ENCODE data around the gene MILR1.

MILR1 gene

DNA sequence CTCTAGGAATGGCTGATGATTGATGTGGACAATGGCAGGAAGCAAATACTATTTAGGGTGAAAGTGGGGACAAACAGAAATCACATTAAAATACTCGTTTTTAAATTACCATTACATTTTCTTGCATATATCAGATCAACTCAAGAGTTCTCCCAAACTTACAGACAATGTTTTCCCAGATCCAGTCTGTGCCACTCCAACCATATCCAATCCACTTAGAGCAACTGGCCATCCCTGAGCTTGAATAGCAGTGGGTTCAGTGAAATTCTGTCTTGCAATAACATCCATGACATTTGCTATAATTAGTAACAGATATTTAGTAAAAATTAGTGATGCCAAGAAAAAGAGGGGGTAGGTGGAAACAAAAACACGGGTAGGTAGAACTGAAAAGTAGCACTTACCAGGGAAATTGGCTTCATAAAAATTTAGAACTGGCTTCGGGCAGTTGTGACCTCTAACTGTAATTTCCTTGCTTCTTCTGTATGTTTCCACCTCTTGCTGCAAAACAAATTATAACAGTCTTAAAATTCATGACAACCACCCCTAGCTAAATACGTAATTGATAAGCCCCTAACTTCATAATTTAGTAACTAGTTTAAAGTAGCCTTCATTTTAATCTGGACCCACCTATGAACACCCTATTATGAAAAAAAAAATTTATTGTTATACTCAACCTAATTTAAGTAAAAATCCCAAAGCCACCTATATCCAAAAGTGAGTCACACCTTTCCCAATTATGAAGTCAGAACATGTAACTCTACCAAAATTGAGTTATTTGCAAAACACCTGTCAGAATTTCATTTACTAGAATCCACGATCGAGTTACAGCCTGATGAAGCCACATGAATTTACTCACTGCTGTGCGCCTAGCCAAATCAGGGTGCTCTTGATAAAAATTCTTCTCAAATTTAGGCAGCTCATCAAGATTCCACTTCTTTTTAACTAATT is 55.2 kb downstream of the MILR1 start:
- no peak for DNase-seq

DNA sequence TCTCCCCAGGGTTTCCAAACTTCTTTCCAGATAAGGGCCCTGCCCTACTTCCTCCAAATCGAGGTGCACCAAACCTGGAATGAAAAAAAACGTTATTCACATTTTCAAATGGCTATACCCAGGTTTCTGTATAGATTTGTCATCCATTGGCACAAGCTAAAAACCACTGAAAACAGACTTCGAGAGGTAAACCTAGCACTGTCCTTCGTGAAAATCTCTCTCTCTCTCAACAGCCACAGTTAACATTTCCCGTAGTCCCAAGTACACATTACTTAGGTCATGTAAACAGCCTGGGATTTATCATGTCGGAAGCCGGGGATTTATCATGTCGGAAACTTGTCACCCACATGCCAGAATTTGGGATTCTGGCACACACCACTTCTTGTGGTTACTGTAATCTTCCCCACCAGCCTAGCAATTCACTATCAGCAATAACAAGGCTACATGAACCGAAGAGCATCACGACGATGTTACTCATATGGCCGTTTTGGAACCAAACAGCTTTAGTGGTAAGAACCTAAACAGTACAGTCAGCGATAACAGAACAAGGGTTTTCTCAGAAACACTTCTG is 55.9 kb downstream of the MILR1 start:
- DNase-seq, result no peak

DNA sequence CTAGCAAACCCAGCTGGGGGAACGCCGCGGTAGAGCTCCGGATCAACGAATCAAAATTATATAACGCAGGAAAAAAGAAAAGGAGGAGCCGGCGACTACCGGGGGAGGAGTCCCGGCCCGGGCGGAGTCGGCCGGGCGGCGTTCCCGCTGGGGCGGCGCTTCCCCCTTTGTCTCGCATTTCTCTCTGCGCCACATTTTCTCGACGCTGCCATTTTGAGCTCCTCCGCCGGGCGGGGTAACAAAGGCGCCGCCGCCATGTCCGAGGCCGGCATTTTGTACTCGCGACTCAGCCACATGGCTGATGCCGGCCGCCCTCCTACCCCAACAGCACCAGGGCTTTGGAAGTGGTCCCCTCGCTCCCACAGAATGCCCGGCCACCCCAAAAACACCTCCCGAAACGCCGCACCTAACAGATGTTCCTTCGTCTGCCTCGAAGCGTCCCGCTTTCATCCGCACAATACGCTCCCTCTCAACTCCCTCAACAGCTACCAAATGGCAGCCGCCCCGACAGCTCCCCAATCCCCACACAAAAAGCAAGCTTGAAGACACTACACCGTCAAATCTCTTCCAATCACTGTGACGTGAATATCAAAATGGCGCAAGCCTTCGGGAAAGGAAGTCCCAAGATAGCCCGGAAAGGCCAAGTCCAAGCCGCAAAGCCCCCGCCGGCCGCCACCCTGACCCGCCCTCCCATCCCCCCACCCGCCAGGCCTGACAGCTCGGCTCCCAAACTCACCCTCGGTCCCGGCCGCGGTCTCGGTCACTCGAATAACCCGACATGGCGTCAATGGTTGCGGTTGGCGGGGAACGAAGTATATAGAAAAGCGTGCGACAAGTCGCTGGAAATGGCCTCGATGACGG is 56.7 kb downstream of the MILR1 start:
- DNase-seq, result peak; percentile 67

DNA sequence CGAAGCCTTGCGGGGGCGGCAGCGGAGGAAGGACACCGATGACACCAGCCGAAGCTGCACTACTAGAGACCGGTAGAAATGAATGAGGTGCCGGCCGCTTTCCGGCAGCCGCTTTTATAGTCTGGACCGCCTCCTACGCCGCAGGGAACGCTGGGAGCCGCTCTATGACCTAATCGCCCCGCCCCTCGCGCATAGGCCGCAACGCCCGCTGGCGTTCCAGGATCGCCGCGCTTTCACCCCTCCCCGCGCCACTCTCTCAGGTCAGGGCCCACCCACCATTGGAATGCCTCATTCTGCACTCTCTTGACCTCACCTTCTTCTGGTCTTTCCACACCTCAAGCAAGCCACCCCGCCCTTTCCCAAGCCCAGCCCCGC is 57.3 kb downstream of the MILR1 start, which contains the start of gene DDX5:
Gene DDX5, minus strand, starts transcription at position 89 of the 375 bp plus-strand sequence. CDS start 170 bp downstream, outside the sequence.
- peak; percentile 99 for DNase-seq

DNA sequence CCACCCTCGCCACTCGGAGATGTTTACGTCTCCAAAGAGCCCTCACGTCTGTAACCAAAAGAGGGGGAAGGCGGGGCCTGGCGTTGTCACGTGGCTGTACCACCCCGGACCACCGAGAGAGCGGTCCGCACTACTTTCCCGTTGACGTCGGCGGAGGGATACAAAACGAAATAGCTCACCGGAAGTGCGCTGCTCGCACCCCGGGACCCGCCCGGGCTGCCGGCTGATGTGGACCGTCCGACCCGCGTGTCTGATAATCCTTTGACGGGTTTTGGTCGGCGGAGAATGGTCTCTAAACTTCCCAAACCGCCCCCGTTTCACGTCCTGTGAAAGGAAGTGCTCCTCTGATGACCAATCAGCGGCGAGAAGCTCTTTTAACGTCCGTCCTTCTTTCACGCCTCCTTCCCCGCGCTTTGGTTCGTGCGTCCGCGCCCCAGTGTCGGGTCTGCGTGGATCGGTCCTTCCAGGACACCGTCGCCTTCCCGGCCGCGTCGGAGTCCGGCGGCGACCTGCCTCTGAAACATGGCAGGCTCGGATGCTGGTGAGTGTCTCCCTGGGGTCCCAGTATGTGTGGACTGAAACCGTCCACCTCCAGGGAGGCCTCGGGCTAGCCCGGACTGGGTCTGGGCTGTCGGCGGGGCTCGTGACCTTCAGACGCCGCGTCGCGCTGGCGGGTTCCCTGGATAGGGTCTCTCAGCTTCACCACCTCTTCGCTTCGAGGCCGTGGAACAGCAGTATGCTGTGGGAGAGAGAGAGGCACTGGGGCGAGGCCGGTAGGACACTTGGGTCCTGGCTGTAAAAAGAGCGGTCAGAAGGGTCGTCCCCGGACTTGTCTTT is 57.9 kb downstream of the MILR1 start, which contains the start of gene CEP95:
Gene CEP95, plus strand, starts transcription at position 402 of the 837 bp plus-strand sequence. Its CDS starts 121 bp downstream, at position 523.
- DNase-seq, result peak; percentile 99

DNA sequence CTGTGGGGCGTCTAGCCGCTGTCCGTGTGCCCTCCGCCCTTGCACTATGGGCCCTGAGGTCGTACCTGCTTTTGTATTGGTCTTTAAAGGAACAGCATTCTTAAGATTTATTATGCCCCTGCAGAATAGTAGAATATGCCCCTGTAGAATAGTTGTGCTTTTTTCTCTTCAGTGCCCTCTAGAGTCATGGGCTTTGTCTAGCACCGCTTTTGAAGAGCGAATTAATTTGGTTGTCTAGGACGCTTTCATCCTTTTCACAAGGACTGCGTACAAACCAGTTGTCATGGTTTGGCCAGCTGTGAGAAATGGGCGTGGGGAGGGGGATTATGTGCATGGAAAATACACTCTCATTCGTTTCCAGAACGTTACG is 58.5 kb downstream of the MILR1 start:
- no peak for DNase-seq

DNA sequence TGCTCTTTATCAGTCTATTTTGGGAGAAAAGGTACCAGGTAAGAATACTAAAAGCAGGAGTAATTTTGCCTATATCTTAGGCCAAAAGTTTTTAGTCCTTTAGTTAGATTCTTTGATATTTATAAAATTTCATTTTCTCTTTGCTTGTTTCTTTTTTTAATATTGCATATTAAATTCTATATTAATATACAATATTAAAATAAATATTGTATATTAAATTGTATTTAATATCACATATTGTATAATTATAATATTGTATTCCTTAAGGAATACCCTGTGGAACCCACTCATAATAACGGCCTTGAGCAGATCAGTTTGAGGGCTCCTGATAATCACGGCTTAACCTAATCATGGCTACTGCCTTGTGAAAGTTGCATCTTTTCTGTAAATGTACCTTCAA is 59.8 kb downstream of the MILR1 start:
- no peak for DNase-seq

DNA sequence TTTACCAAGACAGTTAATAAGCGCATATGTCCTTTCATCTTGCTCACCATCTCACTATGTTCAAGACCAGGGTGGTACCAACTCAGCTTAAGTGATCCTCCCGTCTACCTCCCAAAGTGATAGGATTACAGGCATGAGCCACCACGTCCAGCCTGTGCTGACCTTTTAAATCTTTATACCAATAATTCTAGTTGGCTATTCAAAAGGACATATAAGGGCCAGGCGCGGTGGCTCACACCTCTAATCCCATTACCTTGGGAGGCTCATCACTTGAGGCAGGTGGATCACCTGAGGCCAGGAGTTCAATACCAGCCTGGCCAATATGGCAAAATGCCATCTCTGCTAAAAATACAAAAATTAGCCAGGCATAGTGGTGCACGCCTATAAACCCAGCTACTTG is 60.3 kb downstream of the MILR1 start:
- no peak for DNase-seq

DNA sequence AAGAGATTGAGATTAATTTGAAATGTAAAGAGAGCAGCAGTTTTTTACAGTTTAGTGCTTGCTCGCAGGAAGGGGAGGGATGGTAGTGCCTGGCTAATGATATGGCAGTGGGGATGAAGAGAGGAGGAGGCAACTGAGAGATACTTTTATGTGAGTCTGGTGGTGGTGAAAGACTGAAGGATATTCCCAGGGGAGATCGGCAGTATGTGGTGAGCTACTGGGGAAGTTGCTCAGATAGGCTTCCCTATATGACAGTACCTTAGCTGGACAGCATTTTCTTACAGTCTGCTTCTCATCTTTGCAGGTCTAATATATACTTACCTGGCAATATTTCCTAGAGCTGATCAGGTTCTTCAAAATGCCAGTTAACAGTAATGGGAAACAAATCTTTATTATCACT is 66.5 kb downstream of the MILR1 start:
- no peak for DNase-seq

DNA sequence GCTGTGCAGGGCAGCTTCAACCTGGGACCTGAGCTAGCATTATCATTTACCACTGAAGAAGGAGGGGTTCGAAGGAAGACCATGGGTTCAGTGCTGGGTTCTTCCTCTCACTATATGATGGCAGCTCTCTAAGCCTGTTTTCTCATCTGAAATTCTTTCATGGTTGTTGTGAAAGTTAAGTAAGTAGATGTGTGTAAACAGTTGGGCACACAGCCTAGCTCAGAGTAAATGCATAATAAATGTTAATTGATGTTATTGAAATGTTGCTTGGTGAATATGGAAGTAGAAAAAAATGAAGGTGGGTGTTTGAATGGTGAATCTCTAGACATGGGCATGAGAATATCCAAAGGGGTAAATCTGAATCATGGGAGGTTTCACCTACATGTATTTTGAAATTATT is 66.9 kb downstream of the MILR1 start:
- no peak for DNase-seq
